Retinal pigment epithelial cell (primary cell): Measurements from ENCODE around the gene DPEP3.
A peak's percentile ranks its signal among the peaks of the same experiment; 100 is the strongest.

Source experiments
- DNase-seq: peaks from one replicate; pipeline ENCODE4 v3.0.0-alpha.2; 2010; ENCODE audit warnings: low read depth
- H3K4me3 ChIP-seq: 2 replicates; pipeline ENCODE4 v1.5.1; 2011; ENCODE audit warnings: mild to moderate bottlenecking, low read length, control low read depth, moderate library complexity
- TF ChIP-seq, protein P1 (sequence below): conservative IDR thresholded peaks from 2 replicates; pipeline ENCODE4 v1.5.1; 2011; ENCODE audit warnings: low read depth, low read length, control low read depth, inconsistent platforms

The DPEP3 gene, protein sequence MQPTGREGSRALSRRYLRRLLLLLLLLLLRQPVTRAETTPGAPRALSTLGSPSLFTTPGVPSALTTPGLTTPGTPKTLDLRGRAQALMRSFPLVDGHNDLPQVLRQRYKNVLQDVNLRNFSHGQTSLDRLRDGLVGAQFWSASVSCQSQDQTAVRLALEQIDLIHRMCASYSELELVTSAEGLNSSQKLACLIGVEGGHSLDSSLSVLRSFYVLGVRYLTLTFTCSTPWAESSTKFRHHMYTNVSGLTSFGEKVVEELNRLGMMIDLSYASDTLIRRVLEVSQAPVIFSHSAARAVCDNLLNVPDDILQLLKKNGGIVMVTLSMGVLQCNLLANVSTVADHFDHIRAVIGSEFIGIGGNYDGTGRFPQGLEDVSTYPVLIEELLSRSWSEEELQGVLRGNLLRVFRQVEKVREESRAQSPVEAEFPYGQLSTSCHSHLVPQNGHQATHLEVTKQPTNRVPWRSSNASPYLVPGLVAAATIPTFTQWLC

DNA sequence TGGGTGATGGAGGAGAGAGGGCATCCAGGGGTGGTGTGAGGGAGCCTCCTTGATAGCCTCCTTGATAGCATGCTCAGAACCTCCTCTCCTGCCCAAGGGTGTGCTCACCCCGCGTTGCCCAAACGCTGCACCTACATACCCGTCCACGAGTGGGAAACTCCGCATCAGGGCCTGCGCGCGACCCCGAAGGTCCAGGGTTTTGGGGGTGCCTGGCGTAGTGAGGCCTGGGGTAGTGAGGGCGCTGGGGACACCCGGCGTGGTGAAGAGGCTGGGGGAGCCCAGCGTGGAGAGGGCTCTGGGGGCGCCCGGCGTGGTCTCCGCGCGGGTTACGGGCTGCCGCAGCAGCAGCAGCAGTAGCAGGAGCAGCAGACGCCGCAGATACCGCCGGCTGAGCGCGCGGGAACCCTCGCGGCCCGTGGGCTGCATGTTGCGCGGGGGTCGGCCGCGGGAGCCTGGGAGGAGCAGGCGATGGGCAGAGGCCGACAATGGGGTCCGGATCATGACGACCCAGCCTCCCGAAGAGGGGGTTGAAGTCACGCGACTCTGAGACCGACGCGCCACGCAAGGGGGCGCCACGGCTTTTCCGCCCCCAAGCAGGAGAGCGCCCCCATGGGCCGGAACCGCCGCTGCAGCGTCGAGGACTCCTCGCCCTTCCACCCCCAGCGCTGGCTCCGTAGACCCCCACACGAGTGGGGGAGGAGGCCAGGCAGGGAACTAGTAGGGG, at the start of gene DPEP3:
DPEP3 (minus strand) TSS at position 545 of the 724 bp plus-strand sequence; CDS start at position 426, 119 bp downstream.
- TF ChIP-seq, protein P1, sequence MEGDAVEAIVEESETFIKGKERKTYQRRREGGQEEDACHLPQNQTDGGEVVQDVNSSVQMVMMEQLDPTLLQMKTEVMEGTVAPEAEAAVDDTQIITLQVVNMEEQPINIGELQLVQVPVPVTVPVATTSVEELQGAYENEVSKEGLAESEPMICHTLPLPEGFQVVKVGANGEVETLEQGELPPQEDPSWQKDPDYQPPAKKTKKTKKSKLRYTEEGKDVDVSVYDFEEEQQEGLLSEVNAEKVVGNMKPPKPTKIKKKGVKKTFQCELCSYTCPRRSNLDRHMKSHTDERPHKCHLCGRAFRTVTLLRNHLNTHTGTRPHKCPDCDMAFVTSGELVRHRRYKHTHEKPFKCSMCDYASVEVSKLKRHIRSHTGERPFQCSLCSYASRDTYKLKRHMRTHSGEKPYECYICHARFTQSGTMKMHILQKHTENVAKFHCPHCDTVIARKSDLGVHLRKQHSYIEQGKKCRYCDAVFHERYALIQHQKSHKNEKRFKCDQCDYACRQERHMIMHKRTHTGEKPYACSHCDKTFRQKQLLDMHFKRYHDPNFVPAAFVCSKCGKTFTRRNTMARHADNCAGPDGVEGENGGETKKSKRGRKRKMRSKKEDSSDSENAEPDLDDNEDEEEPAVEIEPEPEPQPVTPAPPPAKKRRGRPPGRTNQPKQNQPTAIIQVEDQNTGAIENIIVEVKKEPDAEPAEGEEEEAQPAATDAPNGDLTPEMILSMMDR: peak; percentile 42
- H3K4me3 ChIP-seq: no peak within 1 kb of the TSS
- no peak for DNase-seq

DNA sequence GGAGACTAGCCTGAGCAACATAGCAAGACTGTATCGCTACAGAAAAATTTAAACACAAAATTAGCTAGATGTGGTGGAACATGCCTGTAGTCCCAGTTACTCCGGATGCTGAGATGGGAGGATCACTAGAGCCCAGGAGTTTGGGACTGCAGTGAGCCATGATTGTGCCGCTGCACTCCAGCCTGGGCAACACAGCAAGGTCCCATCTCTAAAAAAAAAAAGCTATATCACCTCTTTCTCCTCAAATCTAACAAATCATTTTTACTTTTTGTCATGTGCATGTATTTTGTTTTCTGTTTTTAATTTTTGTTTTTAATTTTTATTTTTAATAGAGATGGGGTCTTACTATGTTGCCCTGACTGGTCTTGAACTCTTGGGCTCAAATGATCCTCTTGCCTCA, 48.7 kb upstream of the DPEP3 start:
- DNase-seq: no peak
- no peak overlapping the region for H3K4me3 ChIP-seq
- TF ChIP-seq, protein P1: no peak

DNA sequence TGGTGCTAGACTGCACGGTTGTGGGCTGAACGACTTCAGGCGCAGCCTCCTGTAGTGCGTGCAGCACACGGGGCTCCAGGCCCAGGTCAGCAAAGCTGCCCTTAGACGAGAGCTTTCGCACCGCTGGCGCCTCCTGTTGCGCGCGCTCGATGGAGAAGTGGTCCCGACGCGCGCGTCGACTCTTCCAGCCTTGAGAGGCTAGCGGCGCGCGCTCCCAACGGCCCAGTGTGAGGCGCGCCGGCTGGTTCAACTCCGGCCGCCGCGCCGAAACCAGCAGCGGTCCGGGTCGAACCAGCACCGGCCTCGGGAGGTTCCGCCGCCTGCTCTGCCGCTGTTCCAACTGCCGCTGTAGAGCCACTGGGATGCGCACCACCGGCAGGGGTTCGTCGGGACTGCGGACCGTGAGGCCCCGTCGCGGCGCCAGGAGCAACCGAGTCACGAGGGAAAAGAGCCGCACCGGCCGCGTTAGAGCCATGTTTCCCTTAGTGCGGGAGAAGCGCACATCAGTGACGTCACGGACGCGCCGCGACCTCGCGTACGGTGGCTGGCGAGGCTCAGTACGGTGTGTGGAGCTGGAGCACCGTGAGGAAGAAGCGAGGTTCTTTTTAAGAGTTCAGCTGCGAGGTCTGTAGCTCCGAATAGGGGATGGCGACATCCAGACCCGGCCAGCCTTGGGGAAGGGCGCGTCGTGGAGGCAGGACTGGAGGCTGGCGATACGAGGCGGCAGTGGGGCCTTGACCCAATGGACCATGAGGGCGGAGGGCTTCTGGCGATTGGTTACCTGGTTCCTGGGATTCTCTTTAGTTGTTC, 42.6 kb upstream of the DPEP3 start, which contains the start of the genes DDX28 and DUS2:
DDX28 (minus strand) TSS at position 505 of the 810 bp plus-strand sequence; CDS start at position 475, 30 bp downstream.
DUS2 (plus strand) TSS at position 557 of the 810 bp plus-strand sequence. CDS start 14,740 bp downstream, outside the sequence.
- H3K4me3 ChIP-seq: peak within 1 kb of the TSS; percentile 98
- DNase-seq: peak; percentile 76
- TF ChIP-seq, protein P1: no peak

DNA sequence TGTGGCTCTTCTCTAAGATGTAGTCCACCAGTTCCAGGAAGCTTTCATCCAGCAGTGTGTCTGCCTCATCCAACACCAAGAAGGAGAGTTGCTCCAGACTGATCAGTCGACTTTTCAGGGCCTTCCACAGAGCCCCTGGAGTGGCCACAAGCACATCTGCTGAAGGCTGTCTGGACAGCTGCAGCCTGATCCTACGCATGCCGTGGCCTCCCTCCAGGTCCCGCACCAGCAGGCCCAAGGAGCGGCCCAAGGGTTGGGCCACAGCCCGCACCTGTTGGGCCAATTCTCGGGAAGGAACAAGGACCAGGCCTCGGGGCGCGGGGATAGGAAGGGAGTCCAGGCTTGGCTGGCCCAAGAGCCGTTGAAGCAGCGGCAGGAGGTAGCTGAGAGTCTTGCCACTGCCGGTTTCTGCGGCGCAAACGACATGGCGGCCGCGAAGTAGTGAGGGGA, 42.0 kb upstream of the DPEP3 start:
- H3K4me3 ChIP-seq: peak overlapping the region; percentile 98
- TF ChIP-seq, protein P1: no peak
- DNase-seq: no peak

DNA sequence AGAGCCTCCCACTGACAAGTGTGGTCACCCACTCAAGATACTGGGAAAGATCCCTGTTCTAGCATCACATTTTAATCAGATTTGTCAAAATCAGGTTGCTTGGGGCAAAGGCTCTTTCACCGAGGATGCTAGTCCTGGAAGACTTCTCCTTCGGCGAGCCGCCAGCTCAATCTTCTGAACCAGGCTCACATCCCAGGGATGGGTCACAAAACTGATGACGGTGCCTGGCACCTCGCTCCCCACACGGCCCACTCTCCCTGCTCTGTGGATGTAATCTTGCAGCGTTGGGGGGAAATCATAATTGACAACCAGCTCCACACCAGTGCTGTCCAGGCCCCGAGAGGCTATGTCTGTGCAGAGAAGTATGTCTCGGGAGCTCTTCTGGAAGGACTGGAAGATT, 41.2 kb upstream of the DPEP3 start:
- peak overlapping the region; percentile 98 for H3K4me3 ChIP-seq
- no peak for DNase-seq

DNA sequence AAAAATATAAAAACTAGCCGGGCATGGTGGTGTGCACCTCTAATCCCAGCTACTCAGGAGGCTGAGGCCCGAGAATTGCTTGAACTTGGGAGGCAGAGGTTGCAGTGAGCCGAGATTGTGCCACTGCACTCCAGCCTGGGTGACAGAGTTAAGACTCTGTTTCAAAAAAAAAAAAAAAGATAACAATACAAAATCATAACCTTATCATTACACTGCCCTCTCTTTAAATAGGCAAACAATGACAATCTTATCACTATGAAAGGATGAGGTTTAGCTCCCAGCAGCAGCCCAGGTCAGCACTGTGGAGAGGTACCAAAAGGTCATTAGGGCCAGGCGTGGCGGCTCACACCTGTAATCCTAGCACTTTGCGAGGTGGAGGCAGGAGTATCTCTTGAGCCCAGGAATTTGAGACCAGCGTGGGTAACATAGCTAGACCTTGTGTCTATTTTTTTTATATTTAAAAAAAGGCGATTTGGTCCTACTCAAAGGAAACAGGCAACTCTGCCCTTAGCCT, 38.9 kb upstream of the DPEP3 start:
- TF ChIP-seq, protein P1: no peak
- H3K4me3 ChIP-seq: no peak overlapping the region
- DNase-seq: no peak

More for the DNA sequence above, 41.2 kb upstream of the DPEP3 start:
- TF ChIP-seq, protein P1: no peak
